Activated B cell treated with CpG ODN at 0.5 μM for 24 hours (primary cell): Measurements from ENCODE around the gene RAD1. TPM values are rescaled to one million over a fixed set of nuclear protein-coding genes. Genes with fewer than 3 reads are reported as not detected.

Experiments used
- ATAC-seq: fragments of 200-7000 bp; cut with Tn5 transposase; one replicate; pipeline ENCODE4 v1.10.0; 2021; ENCODE audit warnings: low read depth, mild to moderate bottlenecking, moderate library complexity
- CTCF ChIA-PET: fragments of 350-600 bp; sonication (Branson Sonifier 250); formaldehyde crosslinking; loops from one replicate; lab custom pipeline; 2021; ENCODE audit warnings: antibody characterized with exemption; lab: Charles Lee
- POLR2A ChIA-PET: fragments of 350-600 bp; sonication (Branson Sonifier 250); formaldehyde crosslinking; loops from one replicate; lab custom pipeline; 2021; ENCODE audit warnings: antibody characterized with exemption; lab: Charles Lee
- DNase-seq: peaks from one replicate; pipeline ENCODE4 v3.0.0; 2022
- H3K27ac Mint-ChIP-seq: one replicate; pipeline ENCODE4 v1.8.0; 2020; ENCODE audit warnings: mixed read lengths
- H3K27me3 Mint-ChIP-seq: one replicate; pipeline ENCODE4 v1.8.0; 2021; ENCODE audit warnings: mixed read lengths
- H3K36me3 Mint-ChIP-seq: one replicate; pipeline ENCODE4 v1.8.0; 2021; ENCODE audit warnings: low read depth, mixed read lengths
- H3K4me1 Mint-ChIP-seq: one replicate; pipeline ENCODE4 v1.8.0; 2021; ENCODE audit warnings: mixed read lengths
- H3K4me3 Mint-ChIP-seq: one replicate; pipeline ENCODE4 v1.8.0; 2020; ENCODE audit warnings: mild to moderate bottlenecking, mixed read lengths
- H3K9me3 Mint-ChIP-seq: one replicate; pipeline ENCODE4 v1.8.0; 2020; ENCODE audit warnings: mixed read lengths
- intact Hi-C: fragments of 100-400 bp; cut with micrococcal nuclease; formaldehyde crosslinking; loops from one replicate; pipeline ENCODE4 v1.15.1; 2024
- total RNA-seq: library from RNA; stranded (reverse); gene quantifications from 2 replicates; pipeline ENCODE4 v1.2.3, GENCODE V29; 2022
- TF ChIP-seq, protein P1 (sequence below): fragments of 200-600 bp; IDR thresholded peaks from one replicate; pipeline ENCODE4 v1.8.0; 2022; ENCODE audit warnings: antibody characterized with exemption, mild to moderate bottlenecking

The RAD1 gene
- total RNA-seq, 1 donor from 2014 or later = 24.4 TPM

DNA sequence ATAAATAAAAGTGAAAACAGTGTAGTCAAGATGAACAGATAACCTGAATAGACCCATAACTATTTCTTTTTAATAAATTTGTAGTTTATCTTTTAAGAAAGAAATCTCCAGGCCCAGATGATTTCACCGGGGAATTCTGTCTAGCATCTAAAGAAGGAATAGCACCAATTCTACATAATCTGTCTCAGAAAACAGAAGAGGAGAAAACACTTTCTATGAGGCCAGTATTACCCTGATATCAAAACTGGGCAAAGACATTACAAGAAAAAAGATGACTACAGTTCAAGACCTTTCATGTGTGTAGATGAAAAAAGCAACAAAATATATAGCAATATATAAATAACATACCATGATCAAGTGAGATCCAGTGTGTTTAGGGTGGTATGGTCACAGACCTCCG is 44.9 kb downstream of the RAD1 start:
- H3K36me3 Mint-ChIP-seq = peaks cover 1% of the 10 kb centered on the region
- TF ChIP-seq, protein P1, sequence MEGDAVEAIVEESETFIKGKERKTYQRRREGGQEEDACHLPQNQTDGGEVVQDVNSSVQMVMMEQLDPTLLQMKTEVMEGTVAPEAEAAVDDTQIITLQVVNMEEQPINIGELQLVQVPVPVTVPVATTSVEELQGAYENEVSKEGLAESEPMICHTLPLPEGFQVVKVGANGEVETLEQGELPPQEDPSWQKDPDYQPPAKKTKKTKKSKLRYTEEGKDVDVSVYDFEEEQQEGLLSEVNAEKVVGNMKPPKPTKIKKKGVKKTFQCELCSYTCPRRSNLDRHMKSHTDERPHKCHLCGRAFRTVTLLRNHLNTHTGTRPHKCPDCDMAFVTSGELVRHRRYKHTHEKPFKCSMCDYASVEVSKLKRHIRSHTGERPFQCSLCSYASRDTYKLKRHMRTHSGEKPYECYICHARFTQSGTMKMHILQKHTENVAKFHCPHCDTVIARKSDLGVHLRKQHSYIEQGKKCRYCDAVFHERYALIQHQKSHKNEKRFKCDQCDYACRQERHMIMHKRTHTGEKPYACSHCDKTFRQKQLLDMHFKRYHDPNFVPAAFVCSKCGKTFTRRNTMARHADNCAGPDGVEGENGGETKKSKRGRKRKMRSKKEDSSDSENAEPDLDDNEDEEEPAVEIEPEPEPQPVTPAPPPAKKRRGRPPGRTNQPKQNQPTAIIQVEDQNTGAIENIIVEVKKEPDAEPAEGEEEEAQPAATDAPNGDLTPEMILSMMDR = no peak
- DNase-seq = no peak
- no peak for ATAC-seq
- POLR2A ChIA-PET = no interaction called here
- no peak overlapping the region for H3K27ac Mint-ChIP-seq
- no peak overlapping the region for H3K4me3 Mint-ChIP-seq
- intact Hi-C loops = no loop called here
- no peaks in the 10 kb centered on the region for H3K4me1 Mint-ChIP-seq
- CTCF ChIA-PET = interaction anchor here (0.9 kb wide), 1 partner anchor 28 kb away, joined by 3 read pairs; no protein-coding TSS in a partner anchor
- peaks cover 3% of the 10 kb centered on the region for H3K27me3 Mint-ChIP-seq
- peaks cover 1% of the 10 kb centered on the region for H3K9me3 Mint-ChIP-seq

DNA sequence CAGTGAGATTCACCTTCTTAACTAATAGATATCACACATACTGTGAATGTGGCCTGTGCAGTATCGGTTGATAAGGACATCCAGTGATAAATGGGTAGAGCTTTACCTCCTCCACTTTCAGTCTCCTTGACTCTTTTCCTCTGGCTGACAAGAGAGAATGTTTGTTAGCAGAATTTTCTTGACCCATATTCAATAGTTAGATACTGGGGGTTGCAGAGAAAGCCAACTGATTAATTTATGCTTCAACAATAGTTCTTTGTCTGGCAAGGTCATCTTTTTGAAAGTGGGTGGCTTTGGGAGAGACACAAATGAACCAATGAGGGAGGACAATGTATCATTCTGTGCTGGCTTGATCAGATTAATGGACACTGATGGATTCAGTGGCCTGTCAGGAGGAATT is 46.0 kb downstream of the RAD1 start:
- ChIA-PET POLR2A (no interaction called here), CTCF (no interaction called here)
- TF ChIP-seq, protein P1 = no peak
- no peak overlapping the region for H3K4me3 Mint-ChIP-seq
- H3K27ac Mint-ChIP-seq = no peak overlapping the region
- ATAC-seq (no peak), DNase-seq (no peak)
- H3K9me3 Mint-ChIP-seq = no peaks in the 10 kb centered on the region
- intact Hi-C loops = no loop called here
- H3K4me1 Mint-ChIP-seq = no peaks in the 10 kb centered on the region
- peaks cover 3% of the 10 kb centered on the region for H3K27me3 Mint-ChIP-seq
- H3K36me3 Mint-ChIP-seq = no peaks in the 10 kb centered on the region

DNA sequence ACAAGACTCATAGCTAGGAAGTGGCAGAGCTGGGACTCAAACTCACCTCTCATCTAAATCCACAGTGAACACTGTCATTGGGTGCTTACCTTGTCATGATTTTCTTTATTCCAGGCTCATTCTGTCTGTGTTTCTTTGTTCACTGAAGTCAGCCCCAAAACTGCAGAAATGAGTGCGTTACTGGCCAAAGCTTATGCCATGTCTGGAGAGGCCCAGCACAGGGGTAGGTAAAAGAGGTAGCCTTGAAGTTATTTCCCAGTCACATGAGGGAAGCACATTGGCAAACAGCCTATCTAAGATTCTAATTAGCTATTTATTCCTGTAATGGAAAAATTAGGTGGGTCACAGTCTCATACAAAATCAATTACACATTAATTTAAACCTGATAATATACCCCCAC is 46.5 kb downstream of the RAD1 start:
- DNase-seq (no peak), ATAC-seq (no peak)
- peaks cover 3% of the 10 kb centered on the region for H3K27me3 Mint-ChIP-seq
- POLR2A ChIA-PET = no interaction called here
- TF ChIP-seq, protein P1 = no peak
- intact Hi-C loops = no loop called here
- H3K4me1 Mint-ChIP-seq = no peaks in the 10 kb centered on the region
- H3K4me3 Mint-ChIP-seq = no peak overlapping the region
- CTCF ChIA-PET = no interaction called here
- H3K27ac Mint-ChIP-seq = no peak overlapping the region
- no peaks in the 10 kb centered on the region for H3K9me3 Mint-ChIP-seq
- H3K36me3 Mint-ChIP-seq = no peaks in the 10 kb centered on the region

DNA sequence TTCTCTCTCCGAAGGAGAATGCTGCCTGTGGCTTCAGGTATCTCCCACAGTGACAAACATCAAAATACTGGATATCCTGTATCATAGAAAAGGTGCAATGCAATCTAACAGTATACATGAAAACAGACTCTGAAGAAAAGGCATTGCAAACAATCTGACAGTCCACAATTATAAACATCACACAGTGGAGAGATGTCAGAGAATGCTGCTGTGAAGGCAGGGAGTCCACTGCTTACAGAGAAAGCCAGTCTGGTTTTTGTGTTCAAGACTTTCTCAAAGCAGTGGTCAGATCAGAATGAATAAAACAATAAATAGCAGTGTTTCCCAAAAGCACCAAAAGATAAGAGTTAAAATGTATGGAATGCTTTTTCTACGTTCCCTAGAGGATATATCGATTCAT is 47.6 kb downstream of the RAD1 start:
- no peak for ATAC-seq
- TF ChIP-seq, protein P1 = no peak
- Mint-ChIP-seq H3K27ac (no peak overlapping the region), H3K27me3 (no peaks in the 10 kb centered on the region), H3K9me3 (no peaks in the 10 kb centered on the region), H3K36me3 (no peaks in the 10 kb centered on the region), H3K4me1 (no peaks in the 10 kb centered on the region), H3K4me3 (no peak overlapping the region)
- ChIA-PET POLR2A (no interaction called here), CTCF (no interaction called here)
- DNase-seq = no peak
- intact Hi-C loops = no loop called here

DNA sequence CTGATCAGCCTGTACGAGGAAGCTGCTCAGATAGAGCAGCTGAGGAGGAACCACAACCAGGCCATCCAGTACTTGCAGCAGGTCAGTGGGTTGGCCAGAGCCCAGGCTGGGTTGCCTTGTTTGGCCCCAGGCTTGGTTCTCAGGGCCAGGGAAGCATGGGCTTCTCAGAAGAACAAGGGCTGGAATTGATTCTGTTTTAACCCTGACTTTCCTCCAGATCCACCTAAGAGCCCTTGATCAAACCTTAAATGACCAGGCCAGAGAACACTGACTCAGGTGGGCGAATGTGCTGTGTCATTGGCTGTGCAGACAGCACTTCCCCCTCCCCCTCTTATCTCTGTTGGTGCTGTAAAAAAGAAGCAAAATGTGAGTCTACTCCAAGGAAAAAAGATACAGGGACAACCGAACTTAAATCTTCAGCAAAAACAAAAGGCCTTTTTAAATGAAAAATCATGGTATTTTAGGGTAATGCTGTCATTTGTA is 48.3 kb downstream of the RAD1 start:
- CTCF ChIA-PET = no interaction called here
- POLR2A ChIA-PET = no interaction called here
- H3K27ac Mint-ChIP-seq = no peak overlapping the region
- H3K4me3 Mint-ChIP-seq = no peak overlapping the region
- H3K36me3 Mint-ChIP-seq = no peaks in the 10 kb centered on the region
- ATAC-seq (no peak), DNase-seq (no peak)
- intact Hi-C loops = no loop called here
- H3K9me3 Mint-ChIP-seq = no peaks in the 10 kb centered on the region
- H3K27me3 Mint-ChIP-seq = no peaks in the 10 kb centered on the region
- H3K4me1 Mint-ChIP-seq = no peaks in the 10 kb centered on the region
- TF ChIP-seq, protein P1 = no peak
